Mucosa of rectum (tissue), 2 donors: ENCODE data around the gene EFNA2.

Experiments used
- H3K27ac ChIP-seq, 2 donors: one replicate each; pipeline ENCODE4 v1.7.0; 2013; ENCODE audit warnings: inconsistent platforms in 2 of 2, low read depth in 2 of 2, low read length in 2 of 2
- H3K27me3 ChIP-seq, 2 donors: one replicate each; pipeline ENCODE4 v1.7.0; 2013; ENCODE audit warnings: low read length in 2 of 2; ENCODE audit not compliant: control insufficient read depth in 2 of 2, insufficient read depth in 2 of 2
- H3K36me3 ChIP-seq, 2 donors: one replicate each; pipeline ENCODE4 v1.7.0; 2013; ENCODE audit warnings: low read length in 2 of 2; ENCODE audit not compliant: control insufficient read depth in 2 of 2, insufficient read depth in 2 of 2
- H3K4me1 ChIP-seq, 2 donors: one replicate each; pipeline ENCODE4 v1.7.0; 2013; ENCODE audit warnings: low read length in 2 of 2, mild to moderate bottlenecking in 1 of 2; ENCODE audit not compliant: control insufficient read depth in 2 of 2, insufficient read depth in 2 of 2
- H3K4me3 ChIP-seq, 2 donors: one replicate each; pipeline ENCODE4 v1.7.0; 2013; ENCODE audit warnings: low read length in 2 of 2
- H3K9ac ChIP-seq, 2 donors: one replicate each; pipeline ENCODE4 v1.7.0; 2013; ENCODE audit warnings: low read length in 2 of 2, low read depth in 1 of 2, mild to moderate bottlenecking in 1 of 2
- H3K9me3 ChIP-seq, 2 donors: one replicate each; pipeline ENCODE4 v1.7.0; 2013; ENCODE audit warnings: low read length in 2 of 2; ENCODE audit not compliant: control insufficient read depth in 2 of 2
- donor health status: healthy.
- donor health status: Normal muscosa, but diverticular disease.

Gene EFNA2

GRCh38 chr19:1272423-1273262, 13.0 kb upstream of the EFNA2 start:
- H3K27ac ChIP-seq = peak overlapping the region; percentile 39 to 54
- H3K9me3 ChIP-seq = no peaks in the 10 kb centered on the region
- H3K36me3 ChIP-seq = peaks cover 41 to 46% of the 10 kb centered on the region in 2 donors
- H3K9ac ChIP-seq = no peak overlapping the region
- H3K4me3 ChIP-seq = peak overlapping the region; percentile 15 to 33
- peaks cover 72 to 74% of the 10 kb centered on the region in 2 donors for H3K4me1 ChIP-seq
- H3K27me3 ChIP-seq = no peaks in the 10 kb centered on the region

- peak overlapping the region; percentile 39 to 54 for H3K27ac ChIP-seq
- peaks cover 64 to 68% of the 10 kb centered on the region in 2 donors for H3K4me1 ChIP-seq
Observed at GRCh38 chr19:1273263-1274041, 12.2 kb upstream of the EFNA2 start.

DNA sequence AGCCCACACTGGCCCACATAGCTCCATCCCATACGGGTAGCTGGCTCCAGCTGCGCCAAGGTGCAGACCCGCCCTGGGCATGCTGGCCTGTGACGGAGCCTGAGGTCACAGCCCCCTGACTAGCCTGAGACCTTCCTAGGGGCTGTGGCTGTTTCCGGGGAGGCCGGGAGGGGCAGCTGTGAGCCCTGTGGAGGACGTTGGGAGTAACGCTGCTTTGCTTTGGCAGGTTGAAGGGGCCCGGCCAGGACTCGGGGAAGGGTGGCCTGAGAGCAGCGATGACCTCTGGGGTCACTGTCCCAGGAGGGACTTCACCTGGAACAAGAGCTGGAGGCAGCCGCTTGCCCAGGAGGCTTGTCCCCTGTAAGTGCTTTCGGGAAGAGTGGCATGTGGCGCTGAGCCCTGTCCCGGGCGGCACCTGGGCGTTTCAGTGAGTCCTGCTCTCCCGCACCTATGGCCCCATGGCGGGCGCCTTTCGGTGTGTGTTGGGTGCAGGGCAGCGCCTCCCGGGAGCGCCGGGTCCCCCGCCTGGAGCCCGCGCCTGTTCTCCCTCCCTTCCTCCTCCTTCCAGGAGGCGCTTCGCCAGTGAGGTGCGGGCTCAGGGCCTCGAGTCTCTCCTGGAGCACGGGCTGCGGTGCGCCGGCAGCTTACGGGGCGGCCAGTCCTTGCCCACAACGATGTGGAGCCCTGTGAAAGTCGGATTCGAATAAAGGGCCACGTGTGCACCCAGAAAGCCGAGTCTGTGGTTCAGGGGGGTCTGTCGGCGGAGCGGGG, 11.4 kb upstream of the EFNA2 start:
- peak overlapping the region in 1 of 2 donors; percentile 94 for H3K9ac ChIP-seq
- peaks cover 46 to 52% of the 10 kb centered on the region in 2 donors for H3K36me3 ChIP-seq
- H3K27me3 ChIP-seq = no peaks in the 10 kb centered on the region
- H3K4me1 ChIP-seq = peaks cover 61 to 64% of the 10 kb centered on the region in 2 donors
- H3K27ac ChIP-seq = peak overlapping the region; percentile 99 to 100
- H3K4me3 ChIP-seq = peak overlapping the region; percentile 41 to 85
- no peaks in the 10 kb centered on the region for H3K9me3 ChIP-seq

More at GRCh38 chr19:1273263-1274041, 12.2 kb upstream of the EFNA2 start:
- H3K27me3 ChIP-seq = no peaks in the 10 kb centered on the region
- no peaks in the 10 kb centered on the region for H3K9me3 ChIP-seq
- peaks cover 41 to 46% of the 10 kb centered on the region in 2 donors for H3K36me3 ChIP-seq
- no peak overlapping the region for H3K9ac ChIP-seq
- H3K4me3 ChIP-seq = no peak overlapping the region

DNA sequence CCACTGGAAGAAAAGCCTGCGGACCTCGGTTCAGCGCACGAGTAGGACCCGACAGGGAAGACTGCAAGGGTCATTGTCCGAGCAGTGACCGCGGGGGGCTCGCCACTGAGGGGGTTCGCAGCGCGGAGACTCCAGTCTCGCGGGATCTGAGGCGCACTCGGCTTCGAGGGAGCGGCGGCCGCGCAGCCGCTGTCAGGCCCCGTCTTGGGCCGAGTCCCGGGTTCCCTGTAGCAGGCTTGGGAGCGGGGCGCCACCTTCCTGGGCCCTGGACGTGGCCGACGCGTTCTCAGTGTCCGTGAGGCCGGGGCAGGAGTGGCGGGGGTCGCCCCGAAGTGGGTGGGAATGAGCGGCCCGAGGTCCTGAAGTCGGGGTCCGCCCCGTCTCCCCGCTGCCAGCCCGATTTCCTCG, 10.8 kb upstream of the EFNA2 start:
- no peaks in the 10 kb centered on the region for H3K27me3 ChIP-seq
- peaks cover 48 to 56% of the 10 kb centered on the region in 2 donors for H3K36me3 ChIP-seq
- H3K4me1 ChIP-seq = peaks cover 59 to 64% of the 10 kb centered on the region in 2 donors
- H3K27ac ChIP-seq = peak overlapping the region; percentile 99 to 100
- peak overlapping the region; percentile 41 to 85 for H3K4me3 ChIP-seq
- H3K9me3 ChIP-seq = no peaks in the 10 kb centered on the region
- peak overlapping the region in 1 of 2 donors; percentile 94 for H3K9ac ChIP-seq

DNA sequence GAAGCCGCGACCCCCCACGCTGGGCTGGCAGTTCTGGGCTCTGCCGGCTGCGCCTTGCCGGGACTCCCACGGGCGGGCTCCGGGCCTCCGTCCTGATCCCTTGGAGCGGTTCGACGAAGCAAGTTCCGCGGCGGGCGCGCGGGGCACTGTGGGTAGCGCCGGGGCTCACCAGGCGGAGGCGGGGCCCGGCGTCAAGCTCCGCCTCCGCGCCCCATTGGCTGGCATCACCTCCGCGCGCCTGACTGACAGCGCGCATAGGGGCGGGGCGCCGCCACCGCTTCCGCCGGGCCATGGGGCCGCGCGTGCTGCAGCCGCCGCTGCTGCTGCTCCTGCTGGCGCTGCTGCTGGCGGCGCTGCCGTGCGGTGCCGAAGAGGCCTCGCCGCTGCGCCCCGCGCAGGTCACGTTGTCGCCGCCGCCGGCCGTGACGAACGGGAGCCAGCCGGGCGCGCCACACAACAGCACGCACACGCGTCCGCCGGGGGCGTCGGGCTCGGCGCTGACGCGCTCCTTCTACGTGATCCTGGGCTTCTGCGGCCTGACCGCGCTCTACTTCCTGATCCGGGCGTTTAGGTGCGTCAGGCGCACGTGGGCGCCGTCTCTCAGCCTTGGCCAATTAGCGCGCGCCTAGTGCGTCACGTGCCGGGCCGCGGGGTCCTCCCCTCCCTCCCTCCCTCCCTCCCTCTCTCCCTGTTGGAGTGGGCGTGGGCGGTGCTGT, 10.3 kb upstream of the EFNA2 start, which contains the start of gene FAM174C:
FAM174C (plus strand) TSS at position 271 of the 716 bp plus-strand sequence; CDS start at position 291, 20 bp downstream.
- H3K27me3 ChIP-seq = no peaks in the 10 kb centered on the region
- peak within 1 kb of the TSS; percentile 99 to 100 for H3K27ac ChIP-seq
- peak within 1 kb of the TSS; percentile 78 to 85 for H3K4me3 ChIP-seq
- no peaks in the 10 kb centered on the region for H3K9me3 ChIP-seq
- H3K9ac ChIP-seq = peak within 1 kb of the TSS; percentile 88 to 94
- H3K4me1 ChIP-seq = peaks cover 53 to 61% of the 10 kb centered on the region in 2 donors
- H3K36me3 ChIP-seq = peaks cover 48 to 53% of the 10 kb centered on the region in 2 donors

GRCh38 chr19:1275976-1276627, 9.6 kb upstream of the EFNA2 start:
- Histone ChIP-seq H3K27me3 (no peaks in the 10 kb centered on the region), H3K4me3 (peak overlapping the region; percentile 78 to 85), H3K4me1 (peaks cover 46 to 54% of the 10 kb centered on the region in 2 donors), H3K27ac (peak overlapping the region; percentile 99 to 100), H3K9me3 (no peaks in the 10 kb centered on the region), H3K9ac (peak overlapping the region; percentile 88 to 94), H3K36me3 (peaks cover 45 to 48% of the 10 kb centered on the region in 2 donors)

- H3K36me3 ChIP-seq = peaks cover 40 to 43% of the 10 kb centered on the region in 2 donors
- H3K9ac ChIP-seq = peak overlapping the region; percentile 88 to 94
- peak overlapping the region; percentile 99 to 100 for H3K27ac ChIP-seq
- peak overlapping the region; percentile 78 to 85 for H3K4me3 ChIP-seq
- no peaks in the 10 kb centered on the region for H3K27me3 ChIP-seq
- H3K9me3 ChIP-seq = no peaks in the 10 kb centered on the region
- H3K4me1 ChIP-seq = peaks cover 41 to 49% of the 10 kb centered on the region in 2 donors
Observed at GRCh38 chr19:1276628-1277022, 9.0 kb upstream of the EFNA2 start.

DNA sequence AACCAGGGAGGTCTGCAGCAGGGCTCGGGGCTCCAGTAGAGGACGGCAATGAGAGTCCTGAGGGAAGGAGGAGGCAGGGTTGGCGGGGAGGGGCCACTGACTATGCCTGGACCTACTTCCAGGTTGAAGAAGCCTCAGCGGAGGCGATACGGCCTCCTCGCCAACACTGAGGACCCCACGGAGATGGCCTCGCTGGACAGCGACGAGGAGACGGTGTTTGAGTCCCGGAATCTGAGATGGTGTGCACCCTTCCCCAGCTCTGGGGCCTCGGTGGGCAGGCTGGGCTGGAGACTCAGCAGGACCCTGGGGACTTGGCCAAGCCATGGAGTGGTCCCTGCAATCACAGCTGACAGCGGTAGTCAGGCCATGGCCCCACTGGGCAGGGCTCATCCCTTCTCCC, 8.6 kb upstream of the EFNA2 start:
- H3K4me1 ChIP-seq = peaks cover 37 to 45% of the 10 kb centered on the region in 2 donors
- peak overlapping the region; percentile 78 to 85 for H3K4me3 ChIP-seq
- H3K9ac ChIP-seq = no peak overlapping the region
- H3K27ac ChIP-seq = peak overlapping the region; percentile 99 to 100
- H3K36me3 ChIP-seq = peaks cover 36 to 38% of the 10 kb centered on the region in 2 donors
- no peaks in the 10 kb centered on the region for H3K9me3 ChIP-seq
- H3K27me3 ChIP-seq = no peaks in the 10 kb centered on the region

DNA sequence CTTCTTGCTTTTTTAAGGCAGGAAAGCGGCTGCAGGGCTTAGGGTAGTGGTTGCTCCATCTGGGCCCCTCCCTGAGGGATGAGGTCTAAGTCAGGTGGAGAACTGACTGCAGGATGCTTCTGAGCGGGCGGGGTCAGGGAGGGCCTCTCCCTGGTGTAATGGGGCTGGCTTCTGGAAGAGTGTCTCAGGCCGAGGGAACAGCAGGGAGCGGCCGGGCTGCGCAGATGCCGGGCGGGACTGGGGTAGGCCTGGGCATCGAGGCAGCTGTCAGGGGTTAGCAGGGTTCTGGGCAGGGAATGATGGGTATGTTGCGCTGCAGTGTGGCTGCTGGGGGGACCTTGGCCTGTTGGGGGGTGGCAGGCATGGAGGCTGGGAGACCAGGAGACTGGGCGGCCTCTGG, 7.6 kb upstream of the EFNA2 start:
- peaks cover 26 to 28% of the 10 kb centered on the region in 2 donors for H3K36me3 ChIP-seq
- no peak overlapping the region for H3K27ac ChIP-seq
- H3K4me1 ChIP-seq = peaks cover 32 to 42% of the 10 kb centered on the region in 2 donors
- H3K9ac ChIP-seq = no peak overlapping the region
- H3K4me3 ChIP-seq = no peak overlapping the region
- no peaks in the 10 kb centered on the region for H3K9me3 ChIP-seq
- no peaks in the 10 kb centered on the region for H3K27me3 ChIP-seq
